Lung (tissue), 12 donors: ENCODE results near the gene GRHL1. TPM values are rescaled to one million over a fixed set of nuclear protein-coding genes. Genes with fewer than 3 reads are reported as not detected.

Experiments used
- ATAC-seq: fragments of 200-7000 bp; cut with Tn5 transposase; one replicate; pipeline ENCODE4 v1.9.1; 2020; ENCODE audit warnings: moderate number of reproducible peaks; ENCODE audit not compliant: insufficient read depth, low FRiP score
- DNase-seq, 3 donors: peaks; one replicate each; pipeline ENCODE4 v3.0.0-alpha.2; 2013 to 2017
- H3K27ac ChIP-seq, 2 donors: one replicate each; pipeline ENCODE4 v1.5.1; 2013; ENCODE audit warnings: mild to moderate bottlenecking in 2 of 2, moderate library complexity in 2 of 2, control low read depth in 1 of 2, inconsistent platforms in 1 of 2, low read depth in 1 of 2, low read length in 1 of 2
- H3K27me3 ChIP-seq, 3 donors: one replicate each; pipeline ENCODE4 v1.5.1; 2013; ENCODE audit warnings: low read length in 2 of 3; ENCODE audit not compliant: control insufficient read depth in 3 of 3, insufficient read depth in 3 of 3
- H3K36me3 ChIP-seq, 4 donors: one replicate each; pipeline ENCODE4 v1.5.1; 2013; ENCODE audit warnings: low read length in 4 of 4, mild to moderate bottlenecking in 1 of 4, moderate library complexity in 1 of 4; ENCODE audit not compliant: control insufficient read depth in 4 of 4, insufficient read depth in 4 of 4
- H3K4me1 ChIP-seq, 5 donors: one replicate each; pipeline ENCODE4 v1.5.1; 2013; ENCODE audit warnings: low read length in 5 of 5, mild to moderate bottlenecking in 2 of 5, moderate library complexity in 1 of 5; ENCODE audit not compliant: control insufficient read depth in 5 of 5, insufficient read depth in 5 of 5
- H3K4me3 ChIP-seq: one replicate; pipeline ENCODE4 v1.5.1; 2013; ENCODE audit warnings: mild to moderate bottlenecking, control low read depth, moderate library complexity
- H3K9ac ChIP-seq, 2 donors: one replicate each; pipeline ENCODE4 v1.5.1; 2013; ENCODE audit warnings: low read length in 2 of 2, control low read depth in 1 of 2; ENCODE audit not compliant: insufficient read depth in 1 of 2
- H3K9me3 ChIP-seq, 4 donors: one replicate each; pipeline ENCODE4 v1.5.1; 2013; ENCODE audit warnings: low read length in 3 of 4, mild to moderate bottlenecking in 1 of 4, moderate library complexity in 1 of 4; ENCODE audit not compliant: control insufficient read depth in 4 of 4, insufficient read depth in 3 of 4
- WGBS, 2 donors: extraction: QIAGEN DNeasy Blood & Tissue Kit; methylation state at CpG; one replicate each; pipeline ENCODE4 v1.1.7; 2013; 5-methylcytosine and 5-hydroxymethylcytosine counted together
- polyA plus RNA-seq, 2 donors: library from polyadenylated mRNA; stranded (reverse); fragments of 200-250 nt; gene quantifications; one replicate each; pipeline ENCODE4 v1.2.1, GENCODE V29; 2013
- total RNA-seq, 2 donors: library from RNA; depleted of rRNA in 1 of 2; stranded (reverse); fragments of >200 nt in 1 of 2; gene quantifications; one replicate each; pipeline ENCODE4 v1.2.1, GENCODE V29; 2014 to 2021
- TF ChIP-seq, protein P1 (sequence below): IDR thresholded peaks from 2 replicates; pipeline ENCODE4 v1.5.1; 2012; ENCODE audit warnings: mild to moderate bottlenecking; ENCODE audit errors: control extremely low read depth, extremely low read depth
- donor health status: control.
- donor health status: control.
- donor health status: Bipolar disorder and iron deficiency.
- donor health status: healthy.
- donor health status: DM: yes; HTN: yes; CAD: no.

The GRHL1 gene
- total and polyA plus RNA-seq, 4 donors = 1.8 to 13.6 (median 5.6) TPM

DNA sequence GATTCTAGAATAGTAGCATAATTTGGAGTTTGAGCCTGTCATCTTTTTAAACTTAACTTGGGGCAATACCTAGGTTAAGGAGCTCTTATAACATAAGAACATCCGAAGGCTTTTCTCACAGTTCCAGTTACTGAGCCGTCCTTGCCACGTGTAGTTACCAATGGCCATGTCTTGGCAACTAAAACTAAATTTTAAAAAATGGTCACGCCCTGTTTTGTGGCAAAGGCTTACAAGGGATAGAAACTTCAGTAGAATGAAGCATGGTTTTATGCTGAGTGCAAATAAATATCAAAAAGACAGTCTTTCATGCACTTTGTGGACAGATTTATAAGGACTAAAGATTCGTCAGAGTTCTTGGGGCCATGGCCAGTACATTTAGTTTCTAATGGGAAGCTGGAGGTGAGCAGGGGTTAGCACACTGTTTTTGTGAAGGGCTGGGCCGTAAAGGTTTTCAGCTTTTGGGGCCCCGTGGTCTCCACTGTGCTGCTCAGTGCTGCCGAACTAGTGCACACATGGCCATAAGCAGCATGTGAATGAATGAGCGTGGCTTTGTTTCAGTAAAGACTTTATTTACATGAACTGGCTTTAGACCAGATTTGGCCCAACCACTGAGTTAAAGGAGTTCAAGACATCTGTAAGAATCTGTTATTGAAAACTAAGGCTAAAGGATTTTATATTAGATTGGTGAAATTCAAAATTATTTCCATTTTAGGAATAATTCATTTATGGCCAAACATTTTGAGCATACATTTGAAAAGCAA is 41.1 kb downstream of the GRHL1 start:
- Histone ChIP-seq H3K4me3 (no peak overlapping the region), H3K27me3 (no peaks in the 10 kb centered on the region), H3K9me3 (peaks cover 0 to 1% (median 0%) of the 10 kb centered on the region in 4 donors), H3K4me1 (peaks cover 0 to 9% (median 0%) of the 10 kb centered on the region in 5 donors), H3K36me3 (peaks cover 0 to 3% (median 0%) of the 10 kb centered on the region in 4 donors), H3K9ac (no peak overlapping the region), H3K27ac (no peak overlapping the region)
- WGBS, 2 donors = 91 to 95% methylated on average over 9 of the region's 9 CpGs
- DNase-seq = no peak
- TF ChIP-seq, protein P1, sequence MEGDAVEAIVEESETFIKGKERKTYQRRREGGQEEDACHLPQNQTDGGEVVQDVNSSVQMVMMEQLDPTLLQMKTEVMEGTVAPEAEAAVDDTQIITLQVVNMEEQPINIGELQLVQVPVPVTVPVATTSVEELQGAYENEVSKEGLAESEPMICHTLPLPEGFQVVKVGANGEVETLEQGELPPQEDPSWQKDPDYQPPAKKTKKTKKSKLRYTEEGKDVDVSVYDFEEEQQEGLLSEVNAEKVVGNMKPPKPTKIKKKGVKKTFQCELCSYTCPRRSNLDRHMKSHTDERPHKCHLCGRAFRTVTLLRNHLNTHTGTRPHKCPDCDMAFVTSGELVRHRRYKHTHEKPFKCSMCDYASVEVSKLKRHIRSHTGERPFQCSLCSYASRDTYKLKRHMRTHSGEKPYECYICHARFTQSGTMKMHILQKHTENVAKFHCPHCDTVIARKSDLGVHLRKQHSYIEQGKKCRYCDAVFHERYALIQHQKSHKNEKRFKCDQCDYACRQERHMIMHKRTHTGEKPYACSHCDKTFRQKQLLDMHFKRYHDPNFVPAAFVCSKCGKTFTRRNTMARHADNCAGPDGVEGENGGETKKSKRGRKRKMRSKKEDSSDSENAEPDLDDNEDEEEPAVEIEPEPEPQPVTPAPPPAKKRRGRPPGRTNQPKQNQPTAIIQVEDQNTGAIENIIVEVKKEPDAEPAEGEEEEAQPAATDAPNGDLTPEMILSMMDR = no peak
- no peak for ATAC-seq

DNA sequence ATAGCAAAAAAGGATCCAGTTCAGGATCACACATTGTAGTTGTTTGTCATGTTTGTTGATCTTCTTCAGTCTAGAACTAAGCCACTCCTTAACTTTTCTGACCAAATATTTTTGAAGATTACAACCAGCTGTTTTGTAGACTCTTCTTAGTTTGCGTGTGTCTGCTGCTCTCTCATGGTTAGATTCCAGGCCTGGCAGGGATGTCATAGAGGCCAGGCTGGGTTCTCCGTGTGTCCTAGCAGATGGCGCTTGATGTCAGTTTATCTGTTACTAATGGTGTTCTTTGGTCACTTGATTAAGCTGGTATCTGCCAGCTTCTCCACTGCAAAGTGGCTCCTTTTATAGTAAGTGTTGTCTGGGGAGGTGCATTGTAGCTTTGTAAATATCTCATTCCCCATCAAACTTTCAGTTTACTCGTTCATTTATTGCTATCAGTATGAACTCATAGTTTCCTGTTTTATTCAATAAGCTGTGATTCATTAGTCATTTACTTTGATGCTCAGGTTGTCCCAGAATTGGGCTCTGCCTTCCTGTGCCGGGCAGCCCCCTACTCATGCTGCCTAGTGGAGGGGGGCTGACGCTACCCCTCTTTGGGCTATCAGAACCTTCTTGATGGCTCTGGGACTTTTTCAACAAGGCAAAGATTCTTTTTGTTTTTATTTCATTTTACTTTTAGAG is 42.1 kb downstream of the GRHL1 start:
- TF ChIP-seq, protein P1 = no peak
- 73 to 78% methylated on average over 6 of the region's 6 CpGs for WGBS, 2 donors
- ATAC-seq (no peak), DNase-seq (no peak)
- no peak overlapping the region for H3K27ac ChIP-seq
- peaks cover 0 to 9% (median 0%) of the 10 kb centered on the region in 5 donors for H3K4me1 ChIP-seq
- peaks cover 0 to 2% (median 0%) of the 10 kb centered on the region in 4 donors for H3K36me3 ChIP-seq
- no peak overlapping the region for H3K4me3 ChIP-seq
- H3K9me3 ChIP-seq = peaks cover 0 to 1% (median 0%) of the 10 kb centered on the region in 4 donors
- no peak overlapping the region for H3K9ac ChIP-seq
- no peaks in the 10 kb centered on the region for H3K27me3 ChIP-seq

DNA sequence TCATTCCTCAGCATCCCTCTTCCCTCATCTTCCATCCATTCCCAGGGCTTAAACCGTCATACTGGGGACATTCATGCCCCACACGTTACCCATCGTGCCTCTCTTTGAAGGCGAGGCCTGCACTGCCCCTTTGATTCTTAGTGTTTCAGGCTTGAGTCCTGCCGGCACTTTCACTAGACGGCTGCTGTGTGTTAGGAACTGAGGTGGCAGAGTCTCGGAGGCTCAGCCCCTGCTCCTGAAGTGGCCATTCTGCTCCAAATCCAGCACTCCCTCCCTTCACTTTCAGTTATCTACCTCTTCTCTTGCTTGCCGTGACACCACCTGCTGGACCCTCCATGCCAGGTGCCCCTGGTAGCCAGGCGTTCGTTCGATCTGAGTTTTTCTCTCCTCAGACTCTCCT is 43.0 kb downstream of the GRHL1 start:
- no peaks in the 10 kb centered on the region for H3K27me3 ChIP-seq
- H3K36me3 ChIP-seq = peaks cover 0 to 2% (median 0%) of the 10 kb centered on the region in 4 donors
- H3K4me3 ChIP-seq = no peak overlapping the region
- peaks cover 0 to 9% (median 0%) of the 10 kb centered on the region in 5 donors for H3K4me1 ChIP-seq
- H3K9ac ChIP-seq = no peak overlapping the region
- TF ChIP-seq, protein P1 = no peak
- H3K27ac ChIP-seq = peak overlapping the region in 1 of 2 donors; percentile 42
- ATAC-seq (no peak), DNase-seq (no peak)
- WGBS, 2 donors = 95 to 96% methylated on average over 11 of the region's 11 CpGs
- H3K9me3 ChIP-seq = peaks cover 0 to 1% (median 0%) of the 10 kb centered on the region in 4 donors
